GM20431 (cell line): ENCODE measurements around the gene TCP11L1.
"Not testable (repeated sequence)": the region's sequence is repeated elsewhere in the genome, so short reads cannot be mapped to it uniquely, and the experiment has no call there.

Experiments
- in situ Hi-C: fragments of 300-500 bp; cut with MseI, MboI; formaldehyde crosslinking; loops from one replicate; pipeline ENCODE4 v1.15.0; 2020; ENCODE audit warnings: low sequenced_read_pairs; ENCODE audit not compliant: unreplicated experiment

Gene TCP11L1

DNA sequence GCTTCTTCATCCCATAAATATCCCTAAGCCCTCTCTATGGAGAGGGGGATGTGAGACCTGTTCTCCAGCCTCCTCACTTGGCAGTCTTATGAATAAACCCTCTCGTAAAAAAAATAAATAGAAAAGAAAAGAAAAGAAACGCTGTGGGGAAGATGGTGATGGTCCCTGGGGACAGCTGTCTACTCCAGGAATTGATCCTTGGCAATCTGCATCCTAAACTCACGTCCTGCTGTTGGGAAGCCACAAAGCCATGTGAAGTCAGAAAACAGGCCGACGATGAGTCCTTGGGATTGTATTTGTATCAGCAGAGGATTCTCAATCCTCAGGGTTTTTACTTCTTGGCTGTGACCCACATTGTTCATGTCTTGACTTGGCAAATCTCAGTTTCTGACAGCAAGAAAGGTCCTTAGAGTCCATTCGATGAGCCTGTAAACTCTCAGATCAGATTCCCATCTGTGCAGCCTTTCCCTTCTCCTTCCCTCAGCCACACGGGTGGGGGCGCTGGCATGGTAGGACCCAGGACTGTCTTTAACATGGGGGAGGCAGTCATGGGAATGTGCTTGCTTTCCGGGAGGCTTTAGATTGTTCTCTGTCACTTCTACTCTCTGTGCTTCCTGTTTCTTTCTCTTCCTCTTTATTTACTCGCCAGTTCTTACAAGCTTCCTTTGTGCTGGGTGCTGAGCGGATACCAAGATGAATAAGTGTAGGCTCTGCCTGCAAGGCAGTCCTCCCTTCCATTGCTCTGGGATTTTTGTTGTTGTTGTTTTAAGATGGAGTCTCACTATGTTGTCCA, 24.9 kb downstream of the TCP11L1 start:
- in situ Hi-C loops, result loop anchor here (10.0 kb wide), 1 partner anchor 99 kb away; no protein-coding TSS in a partner anchor

DNA sequence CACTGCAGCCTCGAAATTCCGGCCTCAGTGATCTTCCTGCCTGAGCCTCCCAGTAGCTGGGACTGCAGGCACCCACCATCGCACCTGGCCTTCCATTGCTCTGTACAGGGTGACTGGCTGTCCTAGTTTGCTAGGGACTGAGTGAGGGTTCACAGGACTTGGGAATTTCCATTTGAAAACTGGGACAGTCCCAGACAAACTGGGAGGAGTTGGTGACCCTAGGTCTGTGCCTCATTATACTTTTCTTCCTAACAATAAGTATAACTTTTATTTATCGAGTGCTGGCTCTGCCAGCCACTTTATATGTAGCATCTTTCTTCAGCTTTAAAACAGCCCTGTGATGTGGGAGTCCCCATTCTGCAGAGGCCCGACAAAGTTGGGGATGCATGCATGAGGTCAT, 25.5 kb downstream of the TCP11L1 start:
- in situ Hi-C loops, result loop anchor here (10.0 kb wide), 1 partner anchor 100 kb away; no protein-coding TSS in a partner anchor

DNA sequence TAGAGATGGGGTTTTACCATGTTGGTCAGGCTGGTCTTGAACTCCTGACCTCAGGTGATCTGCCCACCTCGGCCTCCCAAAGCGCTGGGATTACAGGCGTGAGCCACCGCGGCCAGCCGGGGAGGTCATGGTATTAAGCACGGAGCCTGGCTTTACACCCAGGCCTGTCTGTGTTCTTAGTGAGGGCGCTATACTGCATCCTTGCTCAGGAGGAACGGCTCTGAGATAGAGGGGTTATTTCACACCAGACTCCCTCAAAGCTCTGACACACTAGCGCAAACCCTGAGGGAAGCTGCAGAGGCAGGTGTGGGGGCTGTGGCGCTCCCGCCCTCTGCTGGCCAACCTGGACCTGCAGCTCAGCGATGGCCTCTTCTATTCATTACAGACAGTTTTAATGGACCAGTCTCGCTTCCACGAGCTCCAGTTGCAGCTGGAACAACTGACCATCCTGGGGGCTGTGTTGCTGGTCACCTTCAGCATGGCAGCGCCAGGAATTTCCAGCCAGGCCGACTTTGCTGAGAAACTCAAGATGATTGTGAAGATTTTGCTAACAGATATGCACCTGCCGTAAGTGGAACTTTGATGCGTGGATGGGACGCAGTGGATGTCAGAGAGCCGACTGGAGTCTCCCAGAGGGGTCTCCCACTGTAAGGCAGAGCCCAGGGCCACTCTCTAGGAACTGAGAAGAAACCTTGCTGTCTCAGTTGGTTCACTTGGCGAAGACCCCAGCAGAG, 26.2 kb downstream of the TCP11L1 start:
- in situ Hi-C loops, result loop anchor here (10.0 kb wide), 1 partner anchor 101 kb away; no protein-coding TSS in a partner anchor

GRCh38 chr11:33067294-33067693, 27.9 kb downstream of the TCP11L1 start:
- in situ Hi-C loops, result loop anchor here (10.0 kb wide), 1 partner anchor 102 kb away; no protein-coding TSS in a partner anchor

- in situ Hi-C loops, result loop anchor here (10.0 kb wide), 1 partner anchor 104 kb away; no protein-coding TSS in a partner anchor
These were observed 29.4 kb downstream of the TCP11L1 start for GRCh38 chr11:33068611-33069340.

DNA sequence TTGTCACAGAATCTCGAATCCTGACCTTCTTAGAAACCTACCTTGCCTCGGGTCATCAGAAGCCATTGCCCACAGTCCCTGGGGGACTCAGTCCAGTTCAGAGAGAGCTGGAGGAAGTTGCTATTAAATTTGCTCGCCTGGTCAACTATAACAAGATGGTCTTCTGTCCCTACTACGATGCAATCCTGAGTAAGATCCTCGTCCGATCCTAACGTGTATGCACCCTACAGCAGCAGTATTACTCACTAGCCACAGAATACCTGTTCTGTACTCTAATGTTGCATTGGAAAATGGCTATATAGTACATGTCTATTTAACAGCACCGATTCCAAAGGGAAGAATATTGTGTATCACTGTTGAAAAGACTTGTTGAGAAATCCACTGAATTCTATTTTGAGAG, 33.1 kb downstream of the TCP11L1 start:
- in situ Hi-C loops, result no loop called here

- in situ Hi-C loops, result no loop called here
These were observed 44.5 kb downstream of the TCP11L1 start for GRCh38 chr11:33083918-33084317.

DNA sequence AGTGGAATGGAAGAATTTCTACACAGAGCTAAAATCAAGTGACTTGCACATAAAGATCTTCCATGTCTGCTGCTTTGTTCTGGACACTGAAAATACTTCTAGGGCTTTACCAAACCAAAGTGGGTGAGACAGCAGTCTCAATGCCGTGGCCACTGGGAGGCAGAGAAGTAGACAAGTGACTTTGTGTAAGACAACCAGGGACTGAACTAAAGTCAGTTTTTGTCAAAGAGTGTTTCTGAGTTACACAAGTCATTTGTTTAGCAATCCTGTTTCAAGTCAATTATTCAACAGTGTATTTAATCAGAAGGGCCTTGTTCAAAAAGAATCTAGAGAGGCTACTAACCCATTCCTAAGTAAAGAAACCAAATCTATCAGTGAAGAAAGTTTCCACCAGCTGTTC, 46.6 kb downstream of the TCP11L1 start:
- in situ Hi-C loops, result no loop called here

DNA sequence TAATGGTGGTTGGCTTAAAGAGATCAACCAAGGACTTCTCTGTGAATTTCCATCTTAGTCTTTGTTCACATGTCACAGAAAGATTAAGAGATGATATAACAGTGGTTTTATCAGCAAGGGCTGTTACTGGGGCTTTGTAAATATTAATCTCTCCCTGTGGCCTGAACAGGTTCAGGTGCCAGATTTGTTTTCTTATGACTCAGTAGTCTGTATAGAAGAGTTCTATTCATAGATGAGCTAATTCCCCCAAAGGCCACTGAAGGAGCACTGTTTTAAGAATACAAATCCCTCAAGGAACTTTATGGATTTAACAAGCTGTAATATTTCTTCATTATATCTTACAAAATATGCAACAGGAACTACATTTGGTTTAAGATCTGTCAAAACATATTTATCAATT, 50.4 kb downstream of the TCP11L1 start:
- in situ Hi-C loops, result no loop called here

GRCh38 chr11:33094157-33094556, 54.8 kb downstream of the TCP11L1 start:
- in situ Hi-C loops, result no loop called here

DNA sequence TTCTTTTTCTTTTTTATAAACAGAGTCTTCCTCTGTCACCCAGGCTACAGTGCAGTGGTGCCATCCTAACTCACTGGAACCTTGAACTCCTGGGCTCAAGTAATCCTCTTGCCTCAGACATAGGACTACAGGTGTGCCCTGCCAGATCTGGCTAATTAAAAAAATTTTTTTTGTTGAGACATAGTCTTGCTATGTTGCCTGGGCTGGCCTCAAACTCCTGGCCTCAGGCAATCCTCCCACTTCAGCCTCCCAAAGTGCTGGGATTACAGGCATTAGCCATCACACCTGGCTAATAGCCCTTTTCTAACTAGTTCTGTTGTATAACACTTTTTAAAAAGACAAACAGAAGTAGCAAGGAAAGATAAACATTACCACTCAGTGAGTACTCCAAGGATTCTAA, 64.5 kb downstream of the TCP11L1 start:
- in situ Hi-C loops, result no loop called here

GRCh38 chr11:33109294-33109895, 70.0 kb downstream of the TCP11L1 start:
- in situ Hi-C loops, result no loop called here

GRCh38 chr11:33110083-33110482, 70.7 kb downstream of the TCP11L1 start:
- in situ Hi-C loops, result no loop called here

GRCh38 chr11:33116535-33116934, 77.2 kb downstream of the TCP11L1 start:
- in situ Hi-C loops, result no loop called here

GRCh38 chr11:33122696-33123095, 83.3 kb downstream of the TCP11L1 start:
- in situ Hi-C loops, result not testable (repeated sequence)
